GM18526 (cell line): ENCODE results near the gene TNNT3.

ENCODE experiments used
- POLR2A ChIP-seq: IDR thresholded peaks from 3 replicates; pipeline ENCODE4 v1.6.1; 2011; ENCODE audit not compliant: insufficient read length; ENCODE audit errors: extremely low read depth

TNNT3 gene

DNA sequence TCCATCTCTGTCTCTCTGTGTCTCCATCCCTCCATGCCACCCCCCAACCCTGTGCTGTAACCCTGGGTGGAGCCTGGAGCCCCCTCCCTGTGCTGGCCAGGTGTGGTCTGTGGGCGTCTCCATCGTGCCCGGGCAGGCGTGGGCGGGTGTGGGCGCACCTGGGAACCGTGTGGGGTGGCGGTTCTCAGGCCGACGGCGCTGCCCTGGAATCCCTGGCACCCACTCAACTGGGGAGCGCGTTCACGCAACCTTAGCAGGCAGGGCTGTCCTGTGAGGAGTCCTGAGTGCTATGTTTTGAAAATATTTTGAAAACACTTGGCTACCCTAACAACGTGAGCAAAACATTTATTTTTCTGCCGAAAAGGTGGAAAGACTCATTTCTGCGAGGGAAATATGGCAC lies 4.7 kb downstream of the TNNT3 start:
- no peak for TF ChIP-seq POLR2A

DNA sequence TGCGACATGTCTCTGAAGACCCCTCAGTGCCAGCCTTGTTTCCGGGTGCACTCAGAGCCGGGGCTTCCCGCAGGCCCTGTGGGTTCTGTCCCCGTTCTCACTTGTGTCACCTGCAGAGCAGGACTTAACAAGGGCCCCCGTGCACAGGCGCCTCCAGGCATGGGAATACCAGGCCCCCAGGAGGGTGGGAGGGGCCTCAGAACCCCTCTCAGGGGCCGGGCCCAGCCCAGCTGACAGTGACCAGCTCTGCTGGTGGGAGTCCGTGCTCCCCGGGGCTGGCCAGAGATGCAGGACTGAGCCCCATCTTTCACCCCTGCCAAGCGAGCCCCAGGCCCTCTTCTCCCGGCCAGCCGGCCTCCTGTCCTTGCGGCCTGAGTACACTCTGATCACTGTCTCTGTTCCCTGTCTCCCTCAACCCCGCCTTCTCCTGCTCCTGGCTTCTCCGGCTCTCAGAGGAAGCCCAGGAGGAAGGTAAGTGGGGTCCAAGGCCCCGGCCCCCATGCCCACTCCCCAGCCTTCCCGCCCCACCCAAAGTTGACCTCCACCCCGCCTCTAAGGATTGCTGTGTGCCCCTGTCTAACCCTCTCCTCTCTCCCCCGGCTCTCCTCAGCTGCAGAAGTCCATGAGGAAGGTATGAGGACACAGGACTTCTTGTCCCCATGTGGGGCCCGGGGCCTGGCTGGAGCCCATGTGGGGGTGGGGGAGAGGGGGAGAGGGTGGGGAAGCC lies 5.3 kb downstream of the TNNT3 start:
- TF ChIP-seq POLR2A = no peak

DNA sequence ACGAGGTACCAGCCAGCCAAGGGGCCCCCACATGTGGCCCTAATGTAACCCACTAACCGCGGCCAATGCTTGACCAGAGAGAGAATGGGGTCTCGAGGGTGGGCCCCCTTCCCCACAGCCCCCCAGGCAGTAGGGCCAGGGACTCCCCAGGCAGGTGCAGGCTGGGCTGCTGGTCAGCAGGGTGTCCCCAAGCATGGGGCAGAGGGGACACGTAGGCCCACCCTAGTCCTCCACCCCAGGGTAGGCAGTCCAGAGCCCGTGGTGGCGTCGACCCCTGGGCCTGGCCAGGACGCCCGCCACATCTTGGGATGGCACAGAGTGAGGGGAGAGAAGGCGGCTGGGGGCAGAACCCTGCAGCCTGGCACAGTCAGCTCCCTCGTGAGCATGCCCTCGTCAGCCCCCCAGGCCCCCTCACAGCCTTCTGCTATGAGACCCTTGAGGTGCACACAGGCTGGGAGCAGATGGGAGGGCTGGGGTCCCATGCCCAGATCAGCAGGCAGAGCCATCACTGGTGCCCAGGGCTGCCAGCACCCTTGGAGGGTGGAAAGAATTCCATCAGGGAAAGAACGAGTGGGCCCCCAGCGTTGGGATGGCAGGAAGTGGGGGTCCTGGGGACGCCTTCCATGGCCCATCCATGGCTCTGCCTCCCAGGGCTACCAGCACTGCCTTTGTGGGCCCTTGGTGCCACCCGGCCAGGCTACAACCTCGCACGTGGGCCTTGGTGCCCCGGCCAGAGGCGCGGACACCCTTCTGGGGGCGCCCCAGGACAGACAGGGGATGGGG lies 6.1 kb downstream of the TNNT3 start:
- TF ChIP-seq POLR2A = no peak

DNA sequence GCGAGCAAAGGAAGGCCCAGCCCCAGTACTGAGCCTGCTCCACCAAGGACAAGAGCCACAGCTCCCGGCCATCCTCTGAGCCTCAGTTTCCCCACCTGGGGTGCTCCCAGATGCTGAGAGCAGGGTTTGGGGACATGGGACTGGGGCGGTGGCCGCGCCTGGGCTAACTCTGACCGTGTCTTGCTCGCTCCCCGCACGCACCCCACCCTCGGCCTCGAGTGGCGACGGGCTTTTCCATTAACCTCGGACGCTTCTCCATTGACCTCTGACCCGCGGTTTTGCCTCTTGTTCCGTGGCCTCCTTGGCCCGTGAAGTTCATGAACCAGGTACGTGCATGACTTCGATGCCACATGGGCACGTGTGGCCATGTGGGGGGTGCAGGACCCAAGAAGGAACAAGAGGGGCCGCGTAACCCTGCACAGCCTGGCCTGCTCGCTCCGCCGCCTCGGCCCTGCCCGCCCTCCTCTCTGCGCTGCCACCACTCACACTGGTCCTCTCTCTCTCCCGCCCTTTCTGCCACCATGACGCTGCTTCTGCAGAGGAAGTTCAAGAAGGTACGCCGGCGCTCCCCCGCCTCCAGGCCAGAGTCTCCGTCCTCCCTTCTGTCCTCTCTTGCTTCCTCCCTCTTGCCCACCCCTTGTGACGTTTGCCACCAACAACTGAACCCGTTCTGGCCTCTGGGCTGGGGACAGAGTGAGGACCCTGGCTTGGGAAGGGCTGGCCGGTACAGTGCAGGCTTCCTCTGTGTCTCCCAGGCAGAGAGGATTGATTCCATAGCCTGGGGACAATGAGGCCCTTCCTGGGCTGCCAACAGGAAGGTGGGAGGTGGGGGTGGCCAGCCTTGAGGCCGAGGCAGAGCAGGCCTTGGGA lies 6.9 kb downstream of the TNNT3 start:
- no peak for TF ChIP-seq POLR2A

DNA sequence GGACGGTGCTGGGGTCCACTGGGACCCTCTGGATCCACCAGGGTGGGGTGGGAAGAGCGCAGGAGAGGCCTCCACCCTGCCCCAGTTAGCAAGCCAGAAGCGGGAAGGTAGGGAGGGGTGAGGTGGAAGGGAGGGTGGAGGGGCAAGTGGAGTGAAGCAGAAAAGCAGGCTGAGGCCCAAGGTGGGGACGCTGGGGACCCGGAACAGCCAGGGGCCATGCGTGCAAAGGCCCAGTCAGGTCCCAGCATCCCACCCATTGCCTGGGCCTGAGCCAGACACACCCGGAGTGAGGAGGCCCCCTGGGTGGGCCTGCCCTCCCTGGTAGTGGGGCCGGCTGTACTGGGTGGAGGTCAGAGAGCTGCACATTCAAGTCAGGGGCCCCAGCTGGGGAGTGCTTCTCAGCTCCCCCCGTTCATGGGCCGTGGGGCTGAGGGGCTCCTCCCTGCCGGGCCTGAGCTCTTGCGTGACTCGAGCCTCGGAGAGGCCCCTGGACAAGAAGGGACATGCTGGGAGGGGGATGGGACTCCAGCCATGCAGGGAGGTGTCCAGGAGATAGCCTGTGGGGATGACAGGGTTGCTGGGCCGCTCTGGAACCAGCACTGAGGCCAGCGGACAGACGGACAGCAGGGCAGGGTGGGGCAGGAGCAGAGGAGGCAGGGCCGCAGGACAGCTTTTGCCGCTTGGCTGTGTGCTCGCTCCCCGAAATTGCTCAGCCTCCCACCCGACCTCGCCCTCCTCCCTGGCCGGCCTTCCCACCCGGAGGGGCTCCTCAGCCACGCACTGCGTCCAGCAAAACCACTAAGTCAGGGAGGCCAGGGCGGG lies 7.7 kb downstream of the TNNT3 start:
- no peak for TF ChIP-seq POLR2A

DNA sequence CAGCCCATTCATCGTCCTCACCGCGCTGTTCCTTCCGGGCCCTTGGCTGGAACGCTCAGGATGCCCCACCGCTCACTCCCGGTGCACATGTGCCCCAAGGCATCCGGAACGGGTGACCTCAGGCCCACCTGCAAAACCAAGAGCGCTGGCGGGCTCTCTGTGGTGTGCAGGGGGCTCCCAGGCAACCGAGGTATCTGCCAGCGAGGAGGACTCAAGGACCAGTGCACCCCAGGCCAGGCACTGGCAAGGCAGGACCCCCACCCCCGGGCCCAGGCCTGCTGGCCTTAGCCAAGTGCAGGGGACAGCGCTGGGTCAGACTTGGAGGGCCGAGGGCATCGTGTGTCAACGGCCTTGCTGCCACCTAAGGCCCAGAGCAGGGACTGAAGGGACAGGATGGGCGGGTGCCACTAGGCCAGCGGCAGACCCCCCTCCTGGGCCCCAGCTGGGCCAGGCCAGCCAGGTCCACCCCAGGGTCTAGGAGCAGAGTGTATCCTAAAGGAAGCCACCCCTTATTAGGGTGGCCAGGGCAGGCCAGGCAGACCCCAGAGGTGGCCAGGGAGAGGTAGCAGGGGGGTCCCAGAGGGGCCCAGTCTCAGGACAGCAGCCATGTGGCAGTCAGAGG lies 8.5 kb downstream of the TNNT3 start:
- no peak for TF ChIP-seq POLR2A

DNA sequence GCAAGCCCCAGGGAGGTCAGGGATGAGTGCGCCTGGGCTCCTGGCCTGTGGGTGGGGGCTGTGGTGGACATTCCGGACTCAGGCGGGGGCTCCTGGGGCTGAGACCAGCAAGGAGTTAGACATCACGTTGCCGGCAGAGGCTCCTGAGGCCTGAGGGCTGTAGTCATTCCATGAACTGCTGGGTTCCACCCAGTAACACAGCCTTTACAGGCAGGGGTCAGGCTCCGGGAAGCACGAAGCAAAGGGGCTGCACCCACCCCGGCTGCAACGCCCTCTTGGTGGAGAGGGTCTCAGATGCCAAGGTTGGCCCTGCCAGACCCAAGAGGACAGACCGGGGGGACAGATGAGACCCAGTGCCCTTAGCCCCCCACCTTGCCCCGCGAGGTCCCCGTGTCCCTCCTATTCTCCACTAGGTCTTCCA lies 9.0 kb downstream of the TNNT3 start:
- no peak for TF ChIP-seq POLR2A

DNA sequence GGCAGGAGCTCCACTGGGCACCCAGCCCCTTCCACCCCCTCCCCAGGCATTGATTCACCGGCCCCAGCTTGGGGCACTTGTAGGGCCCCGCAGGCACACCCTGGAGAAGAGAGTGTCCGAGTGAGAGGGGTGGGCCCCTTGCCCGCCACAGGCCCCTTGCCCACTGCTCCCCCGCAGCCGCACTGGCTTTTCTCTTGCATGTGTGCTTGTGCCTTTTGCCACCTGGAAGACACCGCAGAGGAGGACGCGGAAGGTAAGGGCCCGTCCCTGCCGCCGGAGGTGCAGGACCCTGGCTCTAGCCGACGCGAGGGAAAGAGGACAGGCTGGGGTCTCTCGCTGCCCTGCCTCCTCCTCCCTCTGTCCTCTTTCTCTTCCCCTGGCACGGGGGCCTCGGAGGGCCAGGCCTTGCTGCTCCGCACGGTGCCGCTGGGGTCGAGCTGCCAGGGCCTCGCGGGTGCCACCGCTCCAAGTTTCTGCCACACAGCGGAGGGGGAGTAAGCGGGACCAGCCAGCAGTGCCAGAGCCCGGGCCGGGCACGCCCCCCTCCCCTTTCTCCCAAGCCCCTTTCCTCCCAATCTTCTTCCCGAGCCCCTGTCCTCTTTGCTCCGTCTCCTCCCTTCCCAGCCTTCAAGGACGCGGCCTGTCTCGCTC lies 9.5 kb downstream of the TNNT3 start:
- TF ChIP-seq POLR2A = no peak

DNA sequence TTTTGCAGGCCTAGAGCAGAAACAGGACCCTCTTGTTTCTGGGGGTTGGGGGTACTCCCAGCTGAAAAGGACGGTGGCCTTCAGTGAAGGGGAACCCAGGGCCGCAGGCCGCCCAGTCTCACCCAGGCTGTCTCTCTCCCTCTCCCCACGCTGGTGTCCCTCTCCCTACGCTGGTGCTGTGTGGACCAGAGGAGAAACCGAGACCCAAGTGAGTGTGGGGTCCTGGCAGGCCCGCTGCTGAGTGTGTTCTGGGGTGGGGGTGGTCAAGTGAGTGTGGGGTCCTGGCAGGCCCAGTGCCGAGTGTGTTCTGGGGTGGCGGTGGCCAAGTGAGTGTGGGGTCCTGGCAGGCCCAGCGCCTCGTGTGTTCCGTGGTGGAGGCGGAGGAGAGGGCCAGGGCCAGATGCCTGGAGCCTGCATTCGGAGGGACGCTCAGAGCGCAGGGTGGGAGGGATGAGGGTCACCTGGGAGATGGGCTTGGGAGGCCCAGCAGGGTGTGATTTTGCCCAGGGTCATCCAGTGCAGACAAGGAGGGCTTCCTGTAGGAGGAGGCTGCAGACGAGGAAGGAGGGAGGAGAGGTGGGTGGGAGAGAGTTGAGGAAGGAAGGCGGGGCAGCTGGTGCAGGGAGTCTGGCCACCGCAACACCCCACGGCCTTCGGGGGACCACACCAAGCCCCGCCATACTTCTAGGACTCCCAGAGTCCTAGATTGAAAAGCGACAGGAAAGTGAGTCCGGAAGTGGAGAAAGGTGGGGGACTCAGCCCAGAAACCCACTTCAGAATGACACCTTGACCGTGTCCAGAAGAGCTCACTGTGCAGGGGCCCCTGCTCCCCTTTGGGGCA lies 10.3 kb downstream of the TNNT3 start:
- no peak for TF ChIP-seq POLR2A

DNA sequence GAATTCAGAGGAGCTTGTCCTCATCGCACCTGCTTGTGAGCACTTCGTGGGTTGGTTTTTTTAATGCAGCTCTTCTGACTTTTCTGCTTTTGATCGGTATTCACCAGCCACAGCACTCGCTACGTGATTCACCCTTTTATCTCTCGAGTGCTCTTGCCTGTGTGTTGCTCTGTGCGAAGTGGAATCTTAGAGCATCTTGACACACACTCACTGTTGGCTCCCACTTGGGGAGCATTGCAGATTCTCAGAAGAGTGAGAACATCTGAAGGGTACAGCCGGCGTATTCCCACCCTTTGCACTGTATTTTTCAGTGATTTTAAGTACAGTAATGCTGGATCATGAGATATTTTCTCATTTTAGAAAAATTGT lies 10.9 kb downstream of the TNNT3 start:
- TF ChIP-seq POLR2A = no peak

DNA sequence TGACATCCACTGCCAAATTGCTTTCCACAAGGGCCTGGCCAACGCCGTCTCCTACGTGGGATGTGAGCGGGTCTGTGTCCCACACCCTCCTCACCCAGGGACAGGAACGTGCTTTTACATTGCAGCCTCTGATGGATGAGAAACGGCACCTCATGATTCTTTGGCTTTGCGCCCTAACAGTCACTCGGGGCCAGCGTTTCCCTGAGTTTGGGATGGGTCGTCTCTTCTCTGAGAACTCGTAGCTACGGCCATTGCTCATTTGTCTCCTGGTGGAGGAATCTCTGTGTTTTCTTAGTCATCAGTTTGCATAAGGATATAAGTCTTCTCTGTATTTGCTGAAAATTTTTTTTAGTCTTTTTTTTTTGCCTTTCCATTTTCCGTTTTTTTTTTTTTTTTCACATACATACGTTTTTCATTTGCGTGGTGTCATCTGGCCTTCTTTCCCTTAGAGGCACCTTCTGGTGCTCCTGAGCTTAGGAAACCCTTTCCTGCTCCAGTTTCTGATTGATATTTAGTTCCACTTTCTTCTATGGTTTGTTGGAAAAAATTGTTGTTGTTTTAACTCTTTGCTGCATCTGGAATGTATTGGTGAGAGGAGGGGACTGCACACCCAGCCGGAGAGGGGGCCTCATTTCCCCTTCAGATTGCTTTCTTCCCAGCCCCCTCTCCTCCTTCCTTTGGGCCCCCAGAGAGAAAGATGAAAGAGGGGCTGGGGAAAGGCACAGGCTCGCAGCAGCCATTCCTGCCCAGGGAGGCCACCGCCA lies 12.0 kb downstream of the TNNT3 start:
- no peak for TF ChIP-seq POLR2A

DNA sequence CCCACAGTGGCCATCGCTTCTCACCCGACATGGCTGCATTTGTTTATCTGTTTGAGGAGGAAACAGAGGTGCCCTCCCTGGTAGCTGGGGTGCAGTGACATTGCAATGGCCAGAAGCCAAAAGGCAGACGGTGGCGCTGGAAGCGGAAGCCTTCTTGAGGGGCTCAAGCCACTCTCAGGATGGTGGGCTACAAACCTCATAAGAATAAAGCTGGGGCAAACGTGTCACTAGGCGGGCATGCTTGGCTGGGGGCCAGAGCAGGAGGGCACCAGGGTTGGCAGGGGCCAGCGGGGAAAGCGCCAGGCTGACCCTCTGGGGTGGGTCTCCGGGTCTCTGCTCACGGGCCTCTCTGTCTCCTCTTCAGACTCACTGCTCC lies 12.6 kb downstream of the TNNT3 start:
- no peak for TF ChIP-seq POLR2A
